ENCODE data around the gene CACNA2D1.

CACNA2D1 gene

GRCh38 chr7:82081644-82082224, 361.8 kb downstream of the CACNA2D1 start:
- TF ChIP-seq EGR1 (IDR thresholded peaks at IDR 0.05) (no peak), FOXM1 (IDR thresholded peaks at IDR 0.05; ENCODE audit: borderline replicate concordance, low read depth) (no peak), ZBTB7A (IDR thresholded peaks at IDR 0.05; ENCODE audit: low read depth) (no peak), TAF1 (IDR thresholded peaks at IDR 0.05; ENCODE audit: low read depth) (no peak), CREB1 (IDR thresholded peaks at IDR 0.05; ENCODE audit: low read depth) (no peak), RAD21 (IDR thresholded peaks at IDR 0.05; ENCODE audit: low read depth) (no peak), TCF12 (IDR thresholded peaks at IDR 0.05; ENCODE audit: low read depth) (no peak), YY1 (IDR thresholded peaks at IDR 0.05; ENCODE audit: low read depth) (no peak), CEBPB (IDR thresholded peaks at IDR 0.05) (no peak), NFIC (IDR thresholded peaks at IDR 0.05) (no peak), TEAD4 (IDR thresholded peaks at IDR 0.05) (no peak), EP300 (IDR thresholded peaks at IDR 0.05; ENCODE audit: borderline replicate concordance) (no peak)
- TF ChIP-seq, protein P1, sequence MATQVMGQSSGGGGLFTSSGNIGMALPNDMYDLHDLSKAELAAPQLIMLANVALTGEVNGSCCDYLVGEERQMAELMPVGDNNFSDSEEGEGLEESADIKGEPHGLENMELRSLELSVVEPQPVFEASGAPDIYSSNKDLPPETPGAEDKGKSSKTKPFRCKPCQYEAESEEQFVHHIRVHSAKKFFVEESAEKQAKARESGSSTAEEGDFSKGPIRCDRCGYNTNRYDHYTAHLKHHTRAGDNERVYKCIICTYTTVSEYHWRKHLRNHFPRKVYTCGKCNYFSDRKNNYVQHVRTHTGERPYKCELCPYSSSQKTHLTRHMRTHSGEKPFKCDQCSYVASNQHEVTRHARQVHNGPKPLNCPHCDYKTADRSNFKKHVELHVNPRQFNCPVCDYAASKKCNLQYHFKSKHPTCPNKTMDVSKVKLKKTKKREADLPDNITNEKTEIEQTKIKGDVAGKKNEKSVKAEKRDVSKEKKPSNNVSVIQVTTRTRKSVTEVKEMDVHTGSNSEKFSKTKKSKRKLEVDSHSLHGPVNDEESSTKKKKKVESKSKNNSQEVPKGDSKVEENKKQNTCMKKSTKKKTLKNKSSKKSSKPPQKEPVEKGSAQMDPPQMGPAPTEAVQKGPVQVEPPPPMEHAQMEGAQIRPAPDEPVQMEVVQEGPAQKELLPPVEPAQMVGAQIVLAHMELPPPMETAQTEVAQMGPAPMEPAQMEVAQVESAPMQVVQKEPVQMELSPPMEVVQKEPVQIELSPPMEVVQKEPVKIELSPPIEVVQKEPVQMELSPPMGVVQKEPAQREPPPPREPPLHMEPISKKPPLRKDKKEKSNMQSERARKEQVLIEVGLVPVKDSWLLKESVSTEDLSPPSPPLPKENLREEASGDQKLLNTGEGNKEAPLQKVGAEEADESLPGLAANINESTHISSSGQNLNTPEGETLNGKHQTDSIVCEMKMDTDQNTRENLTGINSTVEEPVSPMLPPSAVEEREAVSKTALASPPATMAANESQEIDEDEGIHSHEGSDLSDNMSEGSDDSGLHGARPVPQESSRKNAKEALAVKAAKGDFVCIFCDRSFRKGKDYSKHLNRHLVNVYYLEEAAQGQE (IDR thresholded peaks at IDR 0.05; ENCODE audit: low read depth) = no peak
- TF ChIP-seq, protein P2, sequence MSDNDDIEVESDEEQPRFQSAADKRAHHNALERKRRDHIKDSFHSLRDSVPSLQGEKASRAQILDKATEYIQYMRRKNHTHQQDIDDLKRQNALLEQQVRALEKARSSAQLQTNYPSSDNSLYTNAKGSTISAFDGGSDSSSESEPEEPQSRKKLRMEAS (IDR thresholded peaks at IDR 0.05) = no peak
- TF ChIP-seq, protein P3, sequence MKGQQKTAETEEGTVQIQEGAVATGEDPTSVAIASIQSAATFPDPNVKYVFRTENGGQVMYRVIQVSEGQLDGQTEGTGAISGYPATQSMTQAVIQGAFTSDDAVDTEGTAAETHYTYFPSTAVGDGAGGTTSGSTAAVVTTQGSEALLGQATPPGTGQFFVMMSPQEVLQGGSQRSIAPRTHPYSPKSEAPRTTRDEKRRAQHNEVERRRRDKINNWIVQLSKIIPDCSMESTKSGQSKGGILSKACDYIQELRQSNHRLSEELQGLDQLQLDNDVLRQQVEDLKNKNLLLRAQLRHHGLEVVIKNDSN (IDR thresholded peaks at IDR 0.05) = no peak

GRCh38 chr7:82080254-82080927, 363.2 kb downstream of the CACNA2D1 start:
- TF ChIP-seq, protein P1 (IDR thresholded peaks at IDR 0.05; ENCODE audit: low read depth) = no peak
- TF ChIP-seq NFIC (IDR thresholded peaks at IDR 0.05) (no peak), EP300 (IDR thresholded peaks at IDR 0.05; ENCODE audit: borderline replicate concordance) (no peak)
- TF ChIP-seq, protein P3 (IDR thresholded peaks at IDR 0.05) = no peak

DNA sequence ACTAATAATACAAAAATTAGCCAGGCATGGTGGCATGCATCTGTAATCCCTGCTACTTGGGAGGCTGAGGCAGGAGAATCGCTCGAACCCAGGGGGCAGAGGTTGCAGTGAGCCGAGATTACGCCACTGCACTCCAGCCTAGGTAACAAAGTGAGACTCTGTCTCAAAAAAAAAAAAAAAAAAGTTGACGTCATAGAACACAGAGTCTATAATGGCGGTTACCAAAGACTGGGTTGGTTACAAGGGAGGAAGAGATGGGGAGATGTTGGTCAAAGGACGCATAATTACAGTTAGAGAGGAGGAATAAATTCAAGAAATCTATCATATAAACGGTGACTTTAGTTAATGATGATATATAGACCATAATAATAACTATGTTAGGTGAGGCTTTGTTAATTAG, 364.1 kb downstream of the CACNA2D1 start:
- TF ChIP-seq TEAD4 (IDR thresholded peaks at IDR 0.05) (no peak), FOXM1 (IDR thresholded peaks at IDR 0.05; ENCODE audit: borderline replicate concordance, low read depth) (no peak), ZBTB7A (IDR thresholded peaks at IDR 0.05; ENCODE audit: low read depth) (no peak), TAF1 (IDR thresholded peaks at IDR 0.05; ENCODE audit: low read depth) (no peak), YY1 (IDR thresholded peaks at IDR 0.05; ENCODE audit: low read depth) (no peak), RAD21 (IDR thresholded peaks at IDR 0.05; ENCODE audit: low read depth) (no peak), EP300 (IDR thresholded peaks at IDR 0.05; ENCODE audit: borderline replicate concordance) (no peak), CREB1 (IDR thresholded peaks at IDR 0.05; ENCODE audit: low read depth) (no peak), EGR1 (IDR thresholded peaks at IDR 0.05) (no peak), TCF12 (IDR thresholded peaks at IDR 0.05; ENCODE audit: low read depth) (no peak), NFIC (IDR thresholded peaks at IDR 0.05) (no peak), CEBPB (IDR thresholded peaks at IDR 0.05) (no peak)
- TF ChIP-seq, protein P2 (IDR thresholded peaks at IDR 0.05) = no peak
- TF ChIP-seq, protein P1 (IDR thresholded peaks at IDR 0.05; ENCODE audit: low read depth) = no peak
- TF ChIP-seq, protein P3 (IDR thresholded peaks at IDR 0.05) = no peak

- TF ChIP-seq CREB1 (IDR thresholded peaks at IDR 0.05; ENCODE audit: low read depth) = no peak
- no peak for TF ChIP-seq CEBPB (IDR thresholded peaks at IDR 0.05)
- TF ChIP-seq TCF12 (IDR thresholded peaks at IDR 0.05; ENCODE audit: low read depth) = no peak
- TF ChIP-seq RAD21 (IDR thresholded peaks at IDR 0.05; ENCODE audit: low read depth) = no peak
- no peak for TF ChIP-seq ZBTB7A (IDR thresholded peaks at IDR 0.05; ENCODE audit: low read depth)
- no peak for TF ChIP-seq EGR1 (IDR thresholded peaks at IDR 0.05)
Measured at GRCh38 chr7:82078807-82079206, 364.8 kb downstream of the CACNA2D1 start.

All from Ishikawa (cell line).